Thyroid gland (tissue), 4 donors: Measurements from ENCODE around the gene PTX3.

Source experiments
- CTCF ChIP-seq, 6 experiments: fragments of 200-600 bp in 3 of 6; fragments of 450-650 bp in 3 of 6; sonication (generic) in 3 of 6; IDR thresholded peaks; one replicate each; pipeline ENCODE4 v1.5.1; 2016 to 2019; ENCODE audit warnings: antibody characterized with exemption in 6 of 6, mild to moderate bottlenecking in 2 of 6, inconsistent platforms in 1 of 6, moderate library complexity in 1 of 6
- POLR2A ChIP-seq, 2 donors: fragments of 450-650 bp; IDR thresholded peaks; one replicate each; pipeline ENCODE4 v1.6.1; 2017; ENCODE audit warnings: antibody characterized with exemption in 2 of 2, mild to moderate bottlenecking in 2 of 2, moderate library complexity in 1 of 2

- TF ChIP-seq POLR2A (IDR thresholded peaks at IDR 0.05) = no peak
- no peak for TF ChIP-seq CTCF (IDR thresholded peaks at IDR 0.05)
These were observed 13.3 kb upstream of the PTX3 start for GRCh38 chr3:157423337-157423736.
